HG03066 (cell line): Measurements from ENCODE around the gene KANK4.
"Not testable (repeated sequence)": the region's sequence is repeated elsewhere in the genome, so short reads cannot be mapped to it uniquely, and the experiment has no call there.

Source experiments
- ATAC-seq: cut with Tn5 transposase; IDR thresholded peaks from one replicate; pipeline ENCODE4 v1.9.1; 2021; ENCODE audit warnings: low read depth; ENCODE audit not compliant: unreplicated experiment

Gene KANK4

GRCh38 chr1:62241371-62242131 lies 77.7 kb downstream of the KANK4 start:
- ATAC-seq = no peak

- no peak for ATAC-seq
Observed at GRCh38 chr1:62240651-62241370, 78.4 kb downstream of the KANK4 start.

GRCh38 chr1:62239652-62240403 lies 79.4 kb downstream of the KANK4 start:
- not testable (repeated sequence) for ATAC-seq

DNA sequence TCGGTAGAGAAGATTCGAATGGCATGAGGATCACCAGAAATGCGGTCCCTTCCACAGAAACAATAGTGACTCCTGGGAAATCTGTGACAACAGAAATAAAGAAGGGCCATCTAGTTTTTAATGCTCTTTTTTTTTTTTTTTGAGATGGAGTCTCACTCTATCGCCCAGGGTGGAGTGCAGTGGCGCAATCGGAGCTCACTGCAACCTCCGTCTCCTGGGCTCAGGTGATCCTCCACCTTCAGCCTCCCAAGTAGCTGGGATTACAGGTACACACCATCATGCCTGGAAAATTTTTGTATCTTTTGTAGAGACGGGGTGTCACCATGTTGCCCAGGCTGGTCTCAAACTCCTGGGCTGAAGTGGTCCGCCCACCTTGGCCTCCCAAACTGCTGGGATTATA lies 80.7 kb downstream of the KANK4 start:
- ATAC-seq = no peak

GRCh38 chr1:62237950-62238374 lies 81.3 kb downstream of the KANK4 start:
- ATAC-seq = no peak

DNA sequence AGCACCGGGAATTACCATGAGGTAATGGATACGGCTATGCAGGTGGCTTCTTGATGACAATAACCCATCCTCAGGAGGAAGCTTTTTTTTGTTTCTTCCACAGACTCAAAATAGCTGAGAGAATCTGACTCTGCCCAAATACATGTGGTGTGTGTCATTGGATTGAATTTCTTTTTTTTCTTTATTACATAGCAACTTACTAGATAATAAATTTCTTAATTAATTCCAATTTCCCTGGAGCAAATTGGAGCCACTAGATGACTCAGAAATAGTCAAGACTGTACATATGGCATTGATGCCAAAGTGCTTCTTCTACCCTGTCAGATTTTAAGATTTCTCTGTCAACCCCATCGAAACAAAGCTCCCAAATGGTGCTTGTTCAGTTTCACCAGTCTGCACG lies 81.9 kb downstream of the KANK4 start:
- ATAC-seq = no peak

- ATAC-seq = no peak
Observed at GRCh38 chr1:62235576-62235975, 83.7 kb downstream of the KANK4 start.

GRCh38 chr1:62234688-62235087 lies 84.5 kb downstream of the KANK4 start:
- ATAC-seq = no peak

GRCh38 chr1:62233926-62234450 lies 85.2 kb downstream of the KANK4 start:
- no peak for ATAC-seq

- ATAC-seq = no peak
Observed at GRCh38 chr1:62232871-62233278, 86.4 kb downstream of the KANK4 start.

- no peak for ATAC-seq
Observed at GRCh38 chr1:62230718-62231117, 88.5 kb downstream of the KANK4 start.

- ATAC-seq = no peak
Observed at GRCh38 chr1:62229932-62230331, 89.3 kb downstream of the KANK4 start.

DNA sequence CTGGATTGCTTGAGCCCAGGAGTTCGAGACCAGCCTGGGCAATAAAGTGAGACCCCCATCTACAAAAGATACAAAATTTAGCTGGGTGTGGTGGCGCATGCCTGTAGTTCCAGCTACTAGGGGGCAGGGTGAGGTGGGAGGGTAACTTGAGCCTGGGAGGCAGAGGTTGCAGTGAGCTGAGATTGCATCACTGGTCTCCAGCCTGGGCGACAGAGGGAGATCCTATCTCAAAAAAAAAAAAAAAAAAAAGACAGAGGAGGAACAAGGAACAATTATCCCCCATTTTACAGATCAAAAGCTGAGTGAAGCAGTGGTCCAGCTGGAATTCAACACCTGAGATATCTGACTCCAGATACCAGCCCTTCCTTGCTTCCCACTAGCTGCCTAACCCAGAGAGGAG lies 89.8 kb downstream of the KANK4 start:
- ATAC-seq = no peak

DNA sequence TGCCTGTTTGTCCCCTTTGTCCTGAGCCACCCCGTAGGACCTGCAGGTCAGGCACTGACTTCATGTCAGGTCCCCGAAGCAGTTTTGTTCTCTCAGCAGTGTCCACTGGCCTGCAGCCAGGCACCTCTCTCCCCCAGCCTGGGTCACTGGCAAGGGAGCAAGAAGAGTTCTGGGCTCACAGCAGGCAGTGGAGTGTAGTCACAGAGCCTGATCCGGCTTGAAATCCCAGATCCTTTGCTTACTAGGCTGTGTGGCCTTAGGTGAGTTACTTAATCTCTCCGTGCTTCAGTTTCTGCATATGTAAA lies 90.4 kb downstream of the KANK4 start:
- ATAC-seq = no peak

DNA sequence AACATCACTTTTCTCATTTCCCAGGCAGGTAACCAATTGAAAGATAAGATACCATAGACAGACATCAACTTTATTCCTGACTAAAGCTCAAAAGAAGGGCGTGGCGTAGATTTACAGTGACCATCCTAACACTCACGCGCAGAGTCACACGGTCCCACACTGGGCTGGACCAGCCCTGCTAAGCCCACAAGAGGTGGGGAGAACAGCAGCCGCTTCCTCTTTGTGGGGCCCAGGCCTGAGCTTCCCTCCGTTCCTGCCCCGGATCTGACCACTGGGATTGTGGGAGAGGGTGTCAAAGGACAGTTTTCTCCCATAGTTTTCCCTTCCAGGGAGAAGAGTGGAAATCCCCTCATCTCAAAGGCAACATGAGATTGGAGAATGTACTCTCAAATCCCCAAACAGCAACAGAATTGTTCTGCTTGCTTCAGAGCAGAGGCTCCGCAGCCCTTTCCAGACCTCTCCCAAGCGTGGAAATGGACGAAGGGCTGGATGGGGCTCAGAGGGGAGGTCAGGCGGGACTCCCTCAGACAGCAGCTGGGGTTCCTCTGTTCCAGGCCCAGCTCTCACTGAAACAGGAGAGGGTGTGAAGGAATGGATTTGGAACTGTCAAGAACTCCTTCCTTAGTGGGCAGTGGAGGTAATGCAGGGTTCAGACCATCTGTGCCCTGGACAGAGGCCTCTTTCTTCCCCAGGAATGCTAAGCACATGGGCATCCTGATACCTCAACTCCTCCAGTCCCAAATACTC lies 90.9 kb downstream of the KANK4 start:
- no peak for ATAC-seq

DNA sequence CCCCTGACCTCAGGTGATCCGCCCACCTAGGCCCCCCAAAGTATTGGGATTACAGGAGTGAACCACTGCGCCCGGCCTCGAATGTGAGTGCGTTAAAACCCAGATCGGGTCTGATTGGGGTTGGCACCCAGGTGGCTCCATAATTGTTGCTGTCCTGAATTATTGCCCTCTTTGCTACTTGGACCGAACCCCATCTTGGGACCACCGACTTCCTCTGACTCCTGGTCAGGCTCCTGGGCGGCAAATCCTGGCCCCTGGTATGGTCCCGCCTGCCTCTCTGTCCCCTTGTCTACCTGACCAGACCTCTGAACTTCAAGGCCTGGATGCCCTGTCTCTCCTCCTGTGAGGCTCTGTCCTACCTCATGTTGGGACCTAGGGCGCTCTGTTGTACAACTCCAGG lies 91.7 kb downstream of the KANK4 start:
- ATAC-seq = no peak

- ATAC-seq = no peak
Observed at GRCh38 chr1:62224182-62224581, 95.1 kb downstream of the KANK4 start.

DNA sequence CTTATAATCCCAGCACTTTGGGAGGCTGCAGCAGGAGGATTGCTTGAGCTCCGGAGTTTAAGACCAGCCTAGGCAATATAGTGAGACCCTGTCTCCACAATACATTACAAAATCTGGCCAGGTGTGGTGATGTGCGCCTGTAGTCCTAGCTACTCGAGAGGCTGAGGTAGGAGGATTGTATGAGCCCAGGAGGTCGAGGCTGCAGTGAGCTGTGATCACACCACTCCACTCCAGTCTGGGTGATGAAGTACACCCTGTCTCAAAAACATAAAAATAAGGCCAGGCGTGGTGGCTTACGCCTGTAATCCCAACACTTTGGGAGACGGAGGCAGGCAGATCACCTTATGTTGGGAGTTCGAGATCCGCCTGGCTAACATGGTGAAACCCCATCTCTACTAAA lies 96.9 kb downstream of the KANK4 start:
- no peak for ATAC-seq

- no peak for ATAC-seq
Observed at GRCh38 chr1:62221171-62221570, 98.1 kb downstream of the KANK4 start.

- ATAC-seq = not testable (repeated sequence)
Observed at GRCh38 chr1:62220456-62220855, 98.8 kb downstream of the KANK4 start.

GRCh38 chr1:62218604-62219003 lies 100.6 kb downstream of the KANK4 start:
- no peak for ATAC-seq
